GM12878 (cell line): ENCODE results near the gene CEP170B. TPM values are rescaled to one million over a fixed set of nuclear protein-coding genes. Genes with fewer than 3 reads are reported as not detected.

Experiments
- ATAC-seq: fragments of 200-7000 bp; cut with Tn5 transposase; 3 replicates; pipeline ENCODE4 v1.9.1; 2020; ENCODE audit warnings: mild to moderate bottlenecking, moderate library complexity
- BruUV-seq: library from RNA; stranded (reverse); fragments of 400-500 nt; replicated peaks from 2 replicates; lab custom pipeline; 2021; lab: Mats Ljungman, UMichigan
- CTCF ChIA-PET: fragments of 300-600 bp; sonication (Branson Sonifier 250); formaldehyde crosslinking; extraction: SDS; loops from one replicate; lab custom pipeline; 2021; ENCODE audit warnings: inconsistent platforms; lab: Yijun Ruan, JAX
- POLR2A ChIA-PET: fragments of 350-600 bp; formaldehyde crosslinking; extraction: SDS; loops from one replicate; lab custom pipeline; 2021; ENCODE audit warnings: inconsistent platforms; lab: Charles Lee
- RAD21 ChIA-PET: fragments of 300-600 bp; sonication (Branson Sonifier 250); formaldehyde crosslinking; loops from one replicate; lab custom pipeline; 2023; ENCODE audit warnings: antibody characterized with exemption; ENCODE audit not compliant: unreplicated experiment; lab: Charles Lee
- SMC1A ChIA-PET: fragments of 300-600 bp; sonication (Branson Sonifier 250); formaldehyde crosslinking; loops from one replicate; lab custom pipeline; 2023; ENCODE audit not compliant: unreplicated experiment, uncharacterized antibody; lab: Charles Lee
- DNase-seq: peaks from one replicate; pipeline ENCODE4 v3.0.0-alpha.2; 2011; ENCODE audit warnings: low read depth, low spot score
- FAIRE-seq: peaks from 3 replicates; lab custom pipeline; 2011; peaks lifted over from hg19 to GRCh38; lab: Jason Lieb, UNC
- H2AFZ ChIP-seq: 2 replicates; pipeline ENCODE4 v1.6.0; 2011; ENCODE audit warnings: low read depth, low read length, control low read depth; ENCODE audit not compliant: control insufficient read depth
- H3K27ac ChIP-seq: 2 replicates; pipeline ENCODE4 v1.5.1; 2011; ENCODE audit warnings: control low read depth; ENCODE audit not compliant: control insufficient read depth, insufficient read depth
- H3K27me3 ChIP-seq, 2 experiments: replicated peaks in 1 of 2; 2 replicates each; pipeline versions ENCODE4 v1.6.0 to v1.6.1; 2011; ENCODE audit warnings: low read length in 1 of 2; ENCODE audit not compliant: control insufficient read depth in 2 of 2, insufficient read depth in 2 of 2
- H3K36me3 ChIP-seq, 2 experiments: 2 replicates each; pipeline ENCODE4 v1.5.1; 2011; ENCODE audit warnings: low read length in 1 of 2; ENCODE audit not compliant: control insufficient read depth in 2 of 2, insufficient read depth in 2 of 2
- H3K4me1 ChIP-seq: 2 replicates; pipeline ENCODE4 v1.6.1; 2011; ENCODE audit warnings: mild to moderate bottlenecking, low read length, moderate library complexity, mixed read lengths; ENCODE audit not compliant: control insufficient read depth, insufficient read depth
- H3K4me2 ChIP-seq: 2 replicates; pipeline ENCODE4 v1.6.0; 2011; ENCODE audit warnings: control low read depth; ENCODE audit not compliant: control insufficient read depth, insufficient read depth
- H3K4me3 ChIP-seq: fragments of 200-600 bp; sonication (generic); 2 replicates; pipeline ENCODE4 v1.5.1; 2016
- H3K79me2 ChIP-seq: 2 replicates; pipeline ENCODE4 v1.6.0; 2011; ENCODE audit warnings: low read length; ENCODE audit not compliant: control insufficient read depth, insufficient read depth
- H3K9ac ChIP-seq: 2 replicates; pipeline ENCODE4 v1.8.0; 2011; ENCODE audit warnings: low read length, control low read depth, mixed read lengths; ENCODE audit not compliant: control insufficient read depth, insufficient read depth
- H3K9me3 ChIP-seq: replicated peaks from 3 replicates; pipeline ENCODE4 v1.5.1; 2011; ENCODE audit warnings: mild to moderate bottlenecking, low read length; ENCODE audit not compliant: control insufficient read depth, insufficient read depth
- H4K20me1 ChIP-seq: 2 replicates; pipeline ENCODE4 v1.6.0; 2011; ENCODE audit not compliant: control insufficient read depth, insufficient read depth
- ATF3 ChIP-seq: IDR thresholded peaks from 2 replicates; pipeline ENCODE4 v1.6.1; 2011; ENCODE audit warnings: low read depth, mild to moderate bottlenecking, low read length, moderate library complexity, borderline replicate concordance; ENCODE audit errors: extremely low read depth
- BMI1 ChIP-seq: fragments of 450-650 bp; IDR thresholded peaks from 2 replicates; pipeline ENCODE4 v1.6.1; 2016; ENCODE audit warnings: mild to moderate bottlenecking, moderate library complexity, borderline replicate concordance
- CREM ChIP-seq: IDR thresholded peaks from 2 replicates; pipeline ENCODE4 v1.6.1; 2014; ENCODE audit warnings: antibody characterized with exemption, low read depth
- CTCF ChIP-seq, 3 experiments: IDR thresholded peaks in 2 of 3; conservative IDR thresholded peaks in 1 of 3; 2 replicates each; pipeline ENCODE4 v1.5.1; 2011; ENCODE audit warnings: low read depth in 3 of 3, low read length in 3 of 3, mild to moderate bottlenecking in 3 of 3, control low read depth in 2 of 3, moderate library complexity in 2 of 3, inconsistent platforms in 1 of 3, mixed read lengths in 1 of 3; ENCODE audit not compliant: control insufficient read depth in 2 of 3, insufficient read depth in 1 of 3; ENCODE audit errors: extremely low read depth in 1 of 3
- E4F1 ChIP-seq: fragments of 450-650 bp; IDR thresholded peaks from 2 replicates; pipeline ENCODE4 v1.6.1; 2018; ENCODE audit warnings: borderline replicate concordance, mild to moderate bottlenecking; ENCODE audit not compliant: partially characterized antibody
- ETV6 ChIP-seq, 2 experiments: fragments of 450-650 bp in 1 of 2; IDR thresholded peaks in 1 of 2; conservative IDR thresholded peaks in 1 of 2; 2 replicates each; pipeline ENCODE4 v1.6.1; 2014; ENCODE audit warnings: antibody characterized with exemption in 1 of 2, borderline replicate concordance in 1 of 2, low read depth in 1 of 2, mild to moderate bottlenecking in 1 of 2, moderate library complexity in 1 of 2
- MLLT1 ChIP-seq: fragments of 450-650 bp; IDR thresholded peaks from 2 replicates; pipeline ENCODE4 v1.6.1; 2016; ENCODE audit warnings: mild to moderate bottlenecking
- MTA3 ChIP-seq: IDR thresholded peaks from 2 replicates; pipeline ENCODE4 v1.6.1; 2012; ENCODE audit warnings: low read length, inconsistent platforms, borderline replicate concordance
- NFYA ChIP-seq: IDR thresholded peaks from 2 replicates; pipeline ENCODE4 v1.6.1; 2011; ENCODE audit warnings: low read depth, mild to moderate bottlenecking, low read length, improper control_type of control experiment, borderline replicate concordance
- PAX5 ChIP-seq: IDR thresholded peaks from 2 replicates; pipeline ENCODE4 v1.6.1; 2011; ENCODE audit warnings: low read depth, low read length, borderline replicate concordance
- RAD51 ChIP-seq: fragments of 450-650 bp; IDR thresholded peaks from 2 replicates; pipeline ENCODE4 v1.6.1; 2016; ENCODE audit warnings: moderate library complexity, mild to moderate bottlenecking, inconsistent platforms
- SIX5 ChIP-seq: IDR thresholded peaks from 2 replicates; pipeline ENCODE4 v1.6.1; 2011; ENCODE audit warnings: mild to moderate bottlenecking, low read depth, low read length, moderate library complexity; ENCODE audit not compliant: severe bottlenecking
- SREBF1 ChIP-seq: IDR thresholded peaks from 2 replicates; pipeline ENCODE4 v1.6.1; 2012; ENCODE audit warnings: mild to moderate bottlenecking, low read length
- ZNF274 ChIP-seq: IDR thresholded peaks from one replicate; pipeline ENCODE4 v1.8.0; 2011; ENCODE audit not compliant: insufficient read length, insufficient read depth
- WGBS: methylation state at CpG from one replicate; pipeline ENCODE4 v1.1.6; 2016; ENCODE audit warnings: low lambda C conversion rate; ENCODE audit not compliant: insufficient replicate concordance, insufficient coverage; ENCODE audit errors: missing lambda C conversion rate; 5-methylcytosine and 5-hydroxymethylcytosine counted together
- in situ Hi-C: fragments of 300-500 bp; cut with MboI; formaldehyde crosslinking; loops from 9 replicates; pipeline ENCODE4 v1.14.3; 2018; ENCODE audit warnings: mixed read lengths
- intact Hi-C: fragments of 100-400 bp; cut with micrococcal nuclease; formaldehyde crosslinking; loops from one replicate; pipeline ENCODE4 v1.14.2; 2022; ENCODE audit not compliant: unreplicated experiment
- polyA plus RNA-seq, 11 experiments: library from polyadenylated mRNA; depleted of rRNA in 4 of 11; unstranded in 6 of 11; stranded (reverse) in 5 of 11; fragments of >200 nt; fragmentation: Nextera tagmentation in 4 of 11; fragmentation: Illumina TruSeq in 1 of 11; extraction: Ambion mirVana in 4 of 11; extraction: Trizol in 1 of 11; gene quantifications; 1 replicate in 1 of 11; 2 replicates in 10 of 11; pipeline versions ENCODE4 v1.2.1 to v1.2.3, GENCODE V29; 2011 to 2016; ENCODE audit warnings: inconsistent platforms in 2 of 11, missing spikeins in 2 of 11, low read depth in 1 of 11
- total RNA-seq, 4 experiments: library from RNA; depleted of rRNA in 3 of 4; stranded (reverse); fragments of >200 nt in 3 of 4; fragmentation: Illumina TruSeq in 1 of 4; extraction: Trizol in 1 of 4; gene quantifications; 2 replicates each; pipeline versions ENCODE4 v1.2.1 to v1.2.3, GENCODE V29; 2013 to 2021

The CEP170B gene
- total and polyA plus RNA-seq, 10 of the 15 experiments (the other 5 are each of a cell fraction or from before 2014, with no cell fraction given): 0.01 to 0.44 (median 0.05) TPM; not detected in 4

- TF ChIP-seq MLLT1 (no peak), CREM (no peak), SIX5 (no peak)
Measured at GRCh38 chr14:104845033-104845666, 19.9 kb upstream of the CEP170B start (continued).

- SMC1A ChIA-PET: no interaction called here
- Histone ChIP-seq H3K4me3 (no peak overlapping the region), H4K20me1 (no peaks in the 10 kb centered on the region; the same call in none of the 2 replicates), H3K4me1 (no peaks in the 10 kb centered on the region), H3K27me3 (peaks cover 8 to 11% of the 10 kb centered on the region in 2 experiments), H3K36me3 (no peaks in the 10 kb centered on the region), H3K9ac (no peak overlapping the region), H3K79me2 (no peaks in the 10 kb centered on the region), H3K27ac (no peak overlapping the region), H2AFZ (no peak overlapping the region), H3K4me2 (no peak overlapping the region), H3K9me3 (no peaks in the 10 kb centered on the region)
- 12% methylated on average over 3 of the region's 3 CpGs for WGBS
- CTCF ChIA-PET: no interaction called here
- intact Hi-C loops: no loop called here
- ATAC-seq (no peak), DNase-seq (no peak), FAIRE-seq (no peak)
- POLR2A ChIA-PET: no interaction called here
- RAD21 ChIA-PET: no interaction called here
- BruUV-seq: no TSS peak
- in situ Hi-C loops: no loop called here
- no peak for TF ChIP-seq SREBF1
- TF ChIP-seq ZNF274: no peak
- TF ChIP-seq RAD51: no peak
- TF ChIP-seq NFYA: no peak
- TF ChIP-seq ETV6 (conservative IDR thresholded peaks at IDR 0.05 in 1 of 2, IDR thresholded peaks at IDR 0.05 in 1 of 2; ENCODE audit: borderline replicate concordance in 1 of 2, low read depth in 1 of 2): no peak
- no peak for TF ChIP-seq PAX5
- TF ChIP-seq ATF3: no peak
- no peak for TF ChIP-seq E4F1
- no peak for TF ChIP-seq MTA3
- no peak for TF ChIP-seq CTCF (IDR thresholded peaks at IDR 0.05 in 2 of 3, conservative IDR thresholded peaks at IDR 0.05 in 1 of 3; ENCODE audit: control insufficient read depth in 2 of 3, extremely low read depth in 1 of 3, insufficient read depth in 1 of 3, low read depth in 3 of 3, low read length in 3 of 3)
- no peak for TF ChIP-seq BMI1
Measured at GRCh38 chr14:104845834-104846441, 19.1 kb upstream of the CEP170B start.
